Activated CD8-positive, alpha-beta memory T cell treated with anti-CD3 and anti-CD28 coated beads for 48 hours (primary cell): ENCODE data around the gene PAK1.

ENCODE experiments used
- DNase-seq, 3 experiments: peaks; one replicate each; pipeline ENCODE4 v3.0.0-alpha.2; 2020; ENCODE audit warnings: low read depth in 2 of 3, low spot score in 2 of 3

The PAK1 gene

DNA sequence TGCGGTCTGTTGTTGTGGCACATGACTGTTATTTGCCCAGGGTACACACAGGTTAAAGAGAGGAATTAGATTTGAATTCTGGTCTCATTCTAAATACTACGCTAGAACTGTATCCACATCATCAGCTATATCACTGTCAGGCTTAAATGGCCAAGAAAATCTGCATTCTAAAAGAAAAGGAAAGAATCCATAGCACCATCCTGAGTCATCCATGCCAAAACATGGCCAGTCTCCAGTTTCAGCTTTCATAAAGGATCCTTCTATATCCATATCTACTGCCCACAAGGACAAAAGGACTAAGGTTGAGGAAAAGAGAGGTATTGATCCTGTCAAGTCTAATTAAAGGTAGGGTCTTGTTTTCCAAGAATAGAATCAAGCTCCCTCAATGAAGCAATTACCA, 98.8 kb downstream of the PAK1 start:
- DNase-seq = no peak

- no peak for DNase-seq
These were observed 99.3 kb downstream of the PAK1 start for GRCh38 chr11:77374611-77375031.

GRCh38 chr11:77374108-77374507, 99.8 kb downstream of the PAK1 start:
- DNase-seq = no peak

DNA sequence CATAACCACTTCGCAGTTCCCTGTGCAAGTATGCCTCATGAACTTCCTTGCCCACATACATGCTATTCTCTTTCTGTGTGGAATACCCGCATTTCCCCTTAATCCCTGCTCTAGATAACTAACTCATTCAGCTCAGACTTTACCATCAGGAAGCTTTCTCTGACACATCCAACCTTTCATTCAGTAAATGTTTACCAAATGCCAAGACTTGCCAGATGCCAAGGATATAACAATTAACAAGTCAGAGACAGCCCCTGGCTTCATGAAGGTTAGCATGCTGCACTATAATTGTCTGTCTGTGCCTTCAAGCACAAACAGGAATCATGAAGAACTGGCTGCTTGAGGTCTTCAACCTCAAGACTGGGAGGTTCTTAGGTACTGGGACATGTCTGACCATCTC, 101.2 kb downstream of the PAK1 start:
- no peak for DNase-seq

DNA sequence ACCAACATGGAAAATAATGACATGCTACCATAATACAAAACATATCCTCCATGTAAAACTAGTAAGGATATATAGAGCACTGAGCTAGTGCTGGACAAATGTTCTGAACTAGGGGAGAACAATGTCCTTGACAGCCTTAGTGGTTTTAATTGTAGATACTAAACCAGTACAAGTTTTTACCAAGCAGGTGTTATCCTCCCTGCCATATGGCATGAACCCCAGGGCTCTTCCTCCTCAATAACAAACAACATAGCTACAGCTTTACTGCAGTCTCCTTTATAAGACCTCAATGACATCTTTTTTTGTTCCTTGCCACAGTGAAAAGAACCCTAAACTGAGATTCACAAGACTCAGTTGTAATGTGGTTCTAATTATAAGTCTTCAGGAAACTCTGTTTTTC, 102.2 kb downstream of the PAK1 start:
- no peak for DNase-seq

GRCh38 chr11:77370217-77370616, 103.7 kb downstream of the PAK1 start:
- DNase-seq = no peak

GRCh38 chr11:77361184-77361583, 112.7 kb downstream of the PAK1 start:
- no peak for DNase-seq

GRCh38 chr11:77359481-77359880, 114.4 kb downstream of the PAK1 start:
- no peak for DNase-seq

- DNase-seq = no peak
These were observed 120.8 kb downstream of the PAK1 start for GRCh38 chr11:77353131-77353530.

- no peak for DNase-seq
These were observed 122.5 kb downstream of the PAK1 start for GRCh38 chr11:77351281-77351886.

DNA sequence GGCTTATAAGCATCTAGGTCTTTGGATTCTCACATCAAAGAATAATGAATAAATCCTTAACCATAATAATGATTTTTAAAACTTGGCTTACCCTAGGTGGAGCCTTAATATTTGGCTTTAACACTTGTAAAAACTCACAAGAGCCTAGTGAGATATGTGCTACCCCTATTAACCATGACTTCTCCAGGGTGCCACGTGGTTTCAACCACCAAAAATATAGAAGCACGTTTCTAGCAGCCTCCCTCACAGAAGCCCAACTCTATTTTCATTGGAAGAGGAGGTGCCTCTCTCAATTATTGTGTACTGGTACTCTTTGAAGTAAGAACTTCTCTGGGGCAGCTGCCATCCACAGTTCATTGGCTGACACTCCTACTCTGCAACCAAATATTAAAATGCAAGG, 125.9 kb downstream of the PAK1 start:
- no peak for DNase-seq

DNA sequence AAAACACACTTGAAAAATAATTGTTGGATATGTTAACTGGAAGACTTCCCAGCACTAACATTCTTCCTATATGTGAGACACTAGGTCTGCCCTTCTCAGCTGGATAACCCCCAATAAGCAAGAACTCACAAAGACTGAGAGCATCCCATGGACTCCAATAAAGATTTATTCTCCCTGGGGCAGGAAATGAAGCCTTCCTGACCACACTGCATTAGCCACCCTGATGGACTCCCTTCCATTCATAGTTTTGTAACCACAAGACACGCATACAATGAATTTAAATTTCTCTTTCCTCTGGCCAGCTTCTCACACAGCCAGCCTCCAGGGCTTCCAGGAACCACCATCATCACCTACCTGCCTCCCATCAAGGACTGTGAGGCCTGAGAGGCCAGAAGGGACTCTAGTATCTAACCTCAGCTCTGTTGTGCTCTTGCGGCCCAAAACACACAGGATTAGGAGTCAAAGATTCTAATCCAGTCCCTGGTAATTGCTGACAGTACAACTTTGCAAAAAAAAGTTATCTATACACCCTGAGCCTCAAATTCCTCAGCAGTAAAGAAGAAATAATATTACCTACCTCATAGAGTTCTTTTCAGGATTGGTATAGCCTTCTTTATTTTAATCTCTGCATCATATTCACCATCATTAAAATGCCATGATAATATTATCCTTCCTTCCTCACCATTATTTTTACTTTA, 126.8 kb downstream of the PAK1 start:
- DNase-seq = no peak

GRCh38 chr11:77345621-77346020, 128.3 kb downstream of the PAK1 start:
- DNase-seq = no peak

GRCh38 chr11:77340501-77340900, 133.4 kb downstream of the PAK1 start:
- no peak for DNase-seq

DNA sequence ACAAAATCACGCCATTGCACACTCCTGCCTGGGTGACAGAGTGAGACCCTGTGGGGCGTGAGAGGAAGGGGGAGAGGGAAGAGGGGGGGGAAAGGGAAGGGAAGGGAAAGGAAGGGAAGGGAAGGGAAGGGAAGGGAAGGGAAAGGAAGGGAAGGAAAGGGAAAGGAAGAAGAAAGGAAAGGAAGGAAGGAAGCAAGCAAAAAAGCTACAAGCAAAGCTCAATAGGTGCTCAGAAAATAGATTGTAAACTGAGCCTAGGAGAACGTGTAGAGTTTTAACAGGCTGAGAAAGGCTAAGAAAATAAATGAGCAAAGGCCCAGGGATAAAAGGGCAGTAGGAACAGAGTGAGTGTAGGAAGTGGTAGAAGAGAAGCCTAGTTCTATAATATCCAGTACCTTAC, 141.6 kb downstream of the PAK1 start:
- DNase-seq = no peak

GRCh38 chr11:77325159-77325558, 148.7 kb downstream of the PAK1 start:
- DNase-seq = no peak

DNA sequence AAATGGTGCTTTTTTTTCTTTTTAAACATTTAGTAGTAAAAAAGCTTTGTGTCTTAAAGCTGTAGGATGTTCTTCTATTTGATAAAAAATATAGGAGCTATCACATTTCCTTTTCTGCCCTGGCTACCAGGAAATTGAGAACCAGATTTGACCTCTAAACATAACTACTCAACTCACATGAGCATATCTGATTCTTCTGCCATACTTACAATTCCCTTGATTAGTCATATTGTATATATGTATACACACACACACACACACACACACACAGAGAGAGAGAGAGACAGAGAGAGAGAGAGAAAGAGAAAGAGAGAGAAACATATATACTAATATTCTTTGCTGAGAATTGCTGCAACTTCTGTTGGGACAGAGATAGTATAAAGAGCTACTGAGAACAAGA, 149.4 kb downstream of the PAK1 start:
- DNase-seq = no peak

- no peak for DNase-seq
These were observed 150.8 kb downstream of the PAK1 start for GRCh38 chr11:77322926-77323590.

DNA sequence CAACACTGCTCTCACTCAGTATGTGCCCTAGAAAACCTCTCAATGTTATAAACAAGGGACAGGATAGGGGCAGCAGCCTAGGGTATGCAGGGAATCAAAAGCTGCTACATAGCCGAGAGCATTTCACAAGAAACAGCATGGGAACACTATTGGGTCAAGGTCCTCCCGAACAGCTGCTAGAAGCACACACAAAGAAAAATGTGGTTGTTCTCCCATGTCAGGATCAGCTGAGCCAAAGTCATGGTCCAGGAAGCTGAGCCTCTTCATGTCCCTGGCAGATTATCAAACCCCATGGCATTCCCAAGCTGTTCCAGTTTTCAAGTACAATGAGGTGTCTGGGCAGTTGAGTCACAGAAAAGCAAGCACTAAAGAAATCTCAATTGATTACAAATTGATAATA, 151.4 kb downstream of the PAK1 start:
- DNase-seq = no peak

DNA sequence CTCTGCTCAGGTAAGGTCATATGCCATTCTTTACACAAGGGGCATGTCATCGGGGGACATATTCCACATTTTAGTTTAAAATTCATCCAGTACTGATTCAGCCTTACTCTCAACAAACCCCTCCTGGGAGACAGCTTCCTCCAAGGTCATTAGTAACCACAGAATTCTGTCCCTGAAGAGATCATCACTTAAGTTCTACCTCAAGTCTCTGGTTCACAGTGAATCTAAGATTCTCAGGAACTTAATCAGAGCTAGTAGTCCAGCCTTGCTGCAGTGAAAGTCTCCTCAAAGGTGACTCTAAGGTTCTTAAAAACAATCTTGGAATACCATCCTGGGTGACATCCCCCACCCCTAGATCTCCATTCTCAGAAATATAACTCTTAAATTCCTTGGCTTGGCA, 153.5 kb downstream of the PAK1 start:
- no peak for DNase-seq

- DNase-seq = no peak
These were observed 155.3 kb downstream of the PAK1 start for GRCh38 chr11:77318600-77318999.

DNA sequence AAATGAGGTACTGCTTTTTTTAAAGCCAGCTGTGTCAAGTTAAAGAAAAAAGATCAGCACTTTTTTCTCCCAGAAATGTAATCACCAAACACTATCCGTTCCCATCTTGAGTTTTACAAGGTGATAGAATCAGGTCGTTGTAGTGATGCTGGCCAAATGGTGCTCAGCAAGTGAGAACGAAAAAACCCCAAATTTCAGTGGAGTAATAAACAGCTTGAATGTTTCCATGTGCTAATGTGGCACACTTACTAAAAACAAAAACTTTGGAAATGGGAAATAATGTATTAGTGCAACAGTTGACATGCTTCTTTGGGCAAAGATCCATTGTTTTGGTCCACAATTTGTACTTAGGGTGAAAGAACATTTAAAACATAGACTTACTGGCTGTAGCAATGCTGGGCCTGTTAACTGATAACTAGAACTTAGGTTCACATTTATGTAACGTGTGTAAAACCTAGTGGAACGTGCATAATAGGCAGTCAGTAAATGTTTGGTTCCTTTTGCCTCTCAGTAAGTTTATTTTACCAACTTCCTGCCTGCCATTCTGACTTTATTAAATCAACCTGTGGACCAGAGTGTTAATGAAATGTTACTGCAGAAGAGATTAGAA, 157.1 kb downstream of the PAK1 start:
- no peak for DNase-seq
